NCI-H2107 (cell line): Measurements from ENCODE around the gene FOXK2.
"Not testable (repeated sequence)": the region's sequence is repeated elsewhere in the genome, so short reads cannot be mapped to it uniquely, and the experiment has no call there.

ENCODE experiments used
- DNase-seq: peaks from one replicate; lab custom pipeline; 2025; lab: John Stamatoyannopoulos, UW

Gene FOXK2

DNA sequence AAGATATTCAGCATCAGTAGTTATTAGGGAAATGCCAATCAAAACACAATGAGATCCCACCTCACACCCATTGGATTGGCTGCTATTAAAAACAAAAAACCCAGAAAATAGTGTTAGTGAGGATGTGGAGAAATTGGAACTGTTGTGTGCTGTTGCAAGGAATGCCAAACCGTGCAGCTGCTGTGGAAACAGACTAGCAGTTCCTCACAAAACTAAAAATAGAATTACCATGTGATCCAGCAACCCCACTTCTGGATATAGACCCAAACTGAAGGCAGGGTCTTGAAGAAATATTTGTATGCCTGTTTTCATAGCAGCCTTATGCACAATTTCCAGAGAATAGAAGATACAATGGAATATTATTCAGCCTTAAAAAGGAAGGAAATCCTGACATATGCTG is 46.0 kb downstream of the FOXK2 start:
- DNase-seq = no peak

GRCh38 chr17:82566129-82566960 is 46.8 kb downstream of the FOXK2 start:
- no peak for DNase-seq

- no peak for DNase-seq
Observed at GRCh38 chr17:82567286-82567685, 47.8 kb downstream of the FOXK2 start.

DNA sequence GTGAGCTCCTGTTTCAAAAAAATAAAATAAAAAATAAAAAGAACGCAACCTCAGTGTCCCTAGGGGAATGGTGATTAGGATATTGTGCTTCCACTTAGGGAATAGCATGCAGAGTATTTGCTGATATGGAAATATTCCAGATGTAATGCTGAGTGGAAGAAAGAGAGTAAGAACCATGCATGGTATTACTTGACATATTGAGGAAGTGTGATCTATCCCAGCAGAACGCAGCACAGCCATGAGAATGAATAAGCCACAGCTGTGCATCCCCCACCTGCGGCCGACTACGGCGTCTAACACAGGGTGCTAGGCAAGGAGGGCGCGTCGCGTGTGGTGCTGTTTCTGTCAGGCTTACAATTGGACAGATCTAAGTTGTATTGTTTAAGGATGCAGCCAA is 49.5 kb downstream of the FOXK2 start:
- DNase-seq = no peak

DNA sequence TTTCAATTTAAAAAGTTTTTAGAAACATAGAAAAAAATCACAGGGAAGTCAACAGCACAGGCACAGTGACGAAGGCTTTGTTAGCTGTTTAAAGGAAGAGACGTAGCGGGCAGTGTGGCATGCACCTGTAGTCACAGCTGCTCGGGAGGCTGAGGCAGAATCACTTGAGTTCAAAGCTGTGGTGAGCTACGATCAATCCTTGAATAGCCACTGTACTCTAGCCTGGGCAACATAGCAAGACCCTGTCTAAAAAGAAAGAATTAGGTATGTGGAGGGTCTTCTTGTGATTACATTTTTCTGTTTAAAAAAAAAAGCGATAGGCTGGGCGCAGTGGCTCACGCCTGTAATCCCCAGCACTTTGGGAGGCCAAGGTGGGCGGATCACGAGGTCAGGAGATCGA is 50.1 kb downstream of the FOXK2 start:
- DNase-seq = no peak

- DNase-seq = no peak
Observed at GRCh38 chr17:82570277-82570676, 50.7 kb downstream of the FOXK2 start.

DNA sequence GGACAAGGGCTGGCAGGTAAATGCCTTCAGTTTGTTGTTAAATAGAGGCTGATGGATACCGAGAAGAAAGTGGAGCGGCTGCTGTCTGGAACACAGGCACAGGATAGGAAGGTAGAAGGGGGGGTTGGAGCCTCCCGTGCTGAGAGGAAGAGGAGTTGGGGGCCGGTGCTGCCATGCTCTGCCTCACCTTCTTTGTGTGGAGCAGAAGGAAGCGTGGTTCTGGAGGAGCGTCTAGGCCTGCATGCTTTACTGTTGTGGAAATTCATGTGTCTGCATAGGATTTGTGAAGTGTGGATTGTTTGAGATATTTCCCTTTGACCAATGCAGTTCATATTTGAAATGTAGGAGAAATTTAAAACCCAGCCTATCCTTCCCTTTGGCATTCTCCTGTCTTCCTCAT is 52.3 kb downstream of the FOXK2 start:
- no peak for DNase-seq

DNA sequence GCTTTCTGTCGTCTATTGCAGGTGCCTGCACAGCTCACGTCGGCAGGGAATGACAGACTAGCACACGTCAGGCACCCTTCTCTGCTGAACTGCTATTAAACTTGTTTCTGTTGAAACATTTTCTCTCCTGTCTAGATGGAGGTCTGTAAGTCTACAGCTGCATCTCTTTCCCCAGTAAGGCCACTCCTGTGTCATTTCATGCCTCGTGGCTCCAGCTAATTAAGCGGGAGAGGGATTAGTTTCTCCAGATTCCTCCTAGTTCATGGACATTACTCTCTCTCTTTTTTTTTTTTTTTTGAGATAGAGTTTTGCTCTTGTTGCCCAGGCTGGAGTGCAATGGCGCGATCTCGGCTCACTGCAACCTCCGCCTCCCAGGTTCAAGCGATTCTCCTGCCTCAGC is 54.5 kb downstream of the FOXK2 start:
- DNase-seq = no peak

GRCh38 chr17:82575581-82576221 is 56.2 kb downstream of the FOXK2 start:
- not testable (repeated sequence) for DNase-seq

DNA sequence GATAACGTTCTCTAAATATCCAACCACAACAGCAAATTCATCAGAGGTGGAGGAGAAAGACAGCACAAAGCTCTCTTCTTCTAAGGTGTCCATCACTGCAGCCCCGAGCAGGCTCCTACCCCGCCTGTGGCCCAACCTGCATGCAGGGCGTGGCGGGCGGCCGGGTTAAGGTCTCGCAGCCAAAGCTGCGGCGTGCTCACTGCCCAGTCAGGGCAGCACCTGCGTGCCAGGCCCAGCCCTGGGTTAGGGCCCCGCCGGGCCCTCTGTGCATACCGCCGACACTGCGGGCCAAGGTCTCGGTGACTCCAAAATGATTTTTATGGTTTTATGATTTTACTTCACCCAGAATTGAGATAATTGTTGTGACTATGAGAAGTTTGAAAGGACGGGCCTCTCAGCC is 57.8 kb downstream of the FOXK2 start:
- no peak for DNase-seq

GRCh38 chr17:82579969-82580368 is 60.4 kb downstream of the FOXK2 start:
- not testable (repeated sequence) for DNase-seq

DNA sequence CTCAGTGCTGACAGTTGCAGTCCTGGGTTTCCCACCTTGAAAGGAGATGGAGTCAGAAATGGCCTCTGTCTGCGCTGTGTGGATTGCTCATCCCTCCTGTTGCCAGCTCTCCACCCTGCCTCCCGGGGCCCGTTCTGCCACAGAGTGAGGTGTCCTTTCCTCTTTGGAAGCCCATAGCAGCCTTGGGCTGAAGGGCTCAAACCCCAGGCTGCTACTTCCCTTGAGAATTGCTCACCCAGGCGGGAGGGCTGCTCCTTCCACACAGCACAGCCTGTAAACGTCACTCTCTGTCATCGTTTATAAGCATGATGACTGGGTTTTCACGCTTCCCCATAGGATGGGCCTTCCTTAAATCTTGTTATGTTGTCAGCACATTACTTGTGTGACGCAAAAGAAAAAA is 62.7 kb downstream of the FOXK2 start:
- no peak for DNase-seq

- DNase-seq = no peak
Observed at GRCh38 chr17:82582709-82583108, 63.2 kb downstream of the FOXK2 start.

GRCh38 chr17:82583720-82584234 is 64.2 kb downstream of the FOXK2 start:
- no peak for DNase-seq

DNA sequence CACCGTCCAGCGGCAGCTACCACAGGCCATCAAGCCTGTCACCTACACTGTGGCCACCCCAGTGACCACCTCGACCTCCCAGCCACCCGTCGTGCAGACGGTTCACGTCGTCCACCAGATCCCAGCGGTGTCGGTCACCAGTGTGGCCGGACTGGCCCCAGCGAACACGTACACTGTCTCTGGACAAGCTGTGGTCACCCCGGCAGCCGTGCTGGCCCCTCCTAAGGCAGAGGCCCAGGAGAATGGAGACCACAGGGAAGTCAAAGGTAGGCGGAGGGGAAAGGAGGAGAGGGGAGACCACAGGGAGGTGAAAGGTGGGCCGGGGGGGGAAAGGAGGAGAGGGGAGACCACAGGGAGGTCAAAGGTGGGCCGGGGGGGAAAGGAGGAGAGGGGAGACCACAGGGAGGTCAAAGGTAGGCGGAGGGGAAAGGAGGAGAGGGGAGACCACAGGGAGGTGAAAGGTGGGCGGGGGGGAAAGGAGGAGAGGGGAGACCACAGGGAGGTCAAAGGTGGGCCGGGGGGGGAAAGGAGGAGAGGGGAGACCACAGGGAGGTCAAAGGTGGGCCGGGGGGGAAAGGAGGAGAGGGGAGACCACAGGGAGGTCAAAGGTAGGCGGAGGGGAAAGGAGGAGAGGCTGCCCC is 66.5 kb downstream of the FOXK2 start:
- DNase-seq = not testable (repeated sequence)

- no peak for DNase-seq
Observed at GRCh38 chr17:82586576-82587233, 67.2 kb downstream of the FOXK2 start.

GRCh38 chr17:82587234-82588086 is 67.9 kb downstream of the FOXK2 start:
- DNase-seq = no peak

- no peak for DNase-seq
Observed at GRCh38 chr17:82588266-82589175, 69.0 kb downstream of the FOXK2 start.

DNA sequence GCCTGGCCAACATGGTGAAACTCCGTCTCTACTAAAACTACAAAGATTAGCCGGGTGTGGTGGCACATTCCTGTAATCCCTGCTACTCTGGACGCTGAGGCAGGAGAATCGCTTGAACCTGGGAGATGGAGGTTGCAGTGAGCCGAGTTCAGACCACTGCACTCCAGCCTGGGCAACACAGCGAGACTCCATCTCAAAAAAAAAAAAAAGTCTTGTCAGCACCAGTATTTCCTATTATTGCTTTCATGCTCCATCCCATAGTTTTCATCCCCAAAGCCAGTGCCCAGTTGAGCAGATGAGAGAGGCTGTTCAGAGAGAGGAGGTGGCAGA is 70.3 kb downstream of the FOXK2 start:
- no peak for DNase-seq

GRCh38 chr17:82590216-82590615 is 70.7 kb downstream of the FOXK2 start:
- DNase-seq = no peak
